GM10248 (cell line): ENCODE results near the gene WDFY4.

Source experiments
- CTCF ChIA-PET: fragments of 300-600 bp; sonication (Branson Sonifier 250); formaldehyde crosslinking; extraction: SDS; loops from one replicate; lab custom pipeline; 2021; ENCODE audit warnings: antibody characterized with exemption; lab: Yijun Ruan, JAX
- POLR2A ChIA-PET: fragments of 350-650 bp; sonication (Branson Sonifier 250); formaldehyde crosslinking; extraction: SDS; loops from one replicate; lab custom pipeline; 2020; ENCODE audit warnings: antibody characterized with exemption; lab: Yijun Ruan, JAX
- DNase-seq: peaks from one replicate; pipeline ENCODE4 v3.0.0; 2012; ENCODE audit errors: extremely low spot score
- TF ChIP-seq, protein P1 (sequence below): IDR thresholded peaks from 2 replicates; pipeline ENCODE4 v1.5.1; 2012; ENCODE audit warnings: mild to moderate bottlenecking, low read depth; ENCODE audit errors: extremely low read depth, missing control alignments, control extremely low read depth

The WDFY4 gene

DNA sequence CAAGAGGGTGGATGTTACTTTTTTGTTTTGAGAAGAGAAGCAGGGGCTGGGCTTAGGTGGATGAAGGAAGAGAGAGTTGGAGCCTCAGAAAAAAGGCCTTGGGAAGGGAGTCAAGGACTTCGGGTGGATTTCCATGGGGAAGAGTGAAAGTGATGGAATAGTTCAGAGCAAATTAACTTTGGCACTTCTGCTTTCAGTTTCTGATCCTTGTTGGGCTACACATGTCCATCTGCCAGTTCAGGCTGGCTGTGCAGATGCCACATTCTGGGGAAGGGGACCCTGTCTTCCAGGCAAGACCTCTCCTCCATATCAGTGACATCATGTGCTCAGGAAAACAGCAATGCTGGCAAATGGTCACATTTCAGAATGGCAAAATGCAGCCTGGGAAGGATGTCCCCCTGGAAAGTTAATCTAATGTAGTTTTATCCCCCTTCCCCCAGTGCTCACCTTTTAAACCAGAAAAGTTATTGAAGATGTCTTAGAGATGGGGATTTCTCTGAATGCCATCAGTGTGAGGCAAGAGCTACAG lies 86.0 kb downstream of the WDFY4 start:
- TF ChIP-seq, protein P1, sequence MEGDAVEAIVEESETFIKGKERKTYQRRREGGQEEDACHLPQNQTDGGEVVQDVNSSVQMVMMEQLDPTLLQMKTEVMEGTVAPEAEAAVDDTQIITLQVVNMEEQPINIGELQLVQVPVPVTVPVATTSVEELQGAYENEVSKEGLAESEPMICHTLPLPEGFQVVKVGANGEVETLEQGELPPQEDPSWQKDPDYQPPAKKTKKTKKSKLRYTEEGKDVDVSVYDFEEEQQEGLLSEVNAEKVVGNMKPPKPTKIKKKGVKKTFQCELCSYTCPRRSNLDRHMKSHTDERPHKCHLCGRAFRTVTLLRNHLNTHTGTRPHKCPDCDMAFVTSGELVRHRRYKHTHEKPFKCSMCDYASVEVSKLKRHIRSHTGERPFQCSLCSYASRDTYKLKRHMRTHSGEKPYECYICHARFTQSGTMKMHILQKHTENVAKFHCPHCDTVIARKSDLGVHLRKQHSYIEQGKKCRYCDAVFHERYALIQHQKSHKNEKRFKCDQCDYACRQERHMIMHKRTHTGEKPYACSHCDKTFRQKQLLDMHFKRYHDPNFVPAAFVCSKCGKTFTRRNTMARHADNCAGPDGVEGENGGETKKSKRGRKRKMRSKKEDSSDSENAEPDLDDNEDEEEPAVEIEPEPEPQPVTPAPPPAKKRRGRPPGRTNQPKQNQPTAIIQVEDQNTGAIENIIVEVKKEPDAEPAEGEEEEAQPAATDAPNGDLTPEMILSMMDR = no peak
- ChIA-PET CTCF (interaction anchor here (0.9 to 2.6 kb wide), 2 partner anchors 27 to 113 kb away, joined by 5 to 7 read pairs; no protein-coding TSS in a partner anchor), POLR2A (no interaction called here)
- DNase-seq = no peak

DNA sequence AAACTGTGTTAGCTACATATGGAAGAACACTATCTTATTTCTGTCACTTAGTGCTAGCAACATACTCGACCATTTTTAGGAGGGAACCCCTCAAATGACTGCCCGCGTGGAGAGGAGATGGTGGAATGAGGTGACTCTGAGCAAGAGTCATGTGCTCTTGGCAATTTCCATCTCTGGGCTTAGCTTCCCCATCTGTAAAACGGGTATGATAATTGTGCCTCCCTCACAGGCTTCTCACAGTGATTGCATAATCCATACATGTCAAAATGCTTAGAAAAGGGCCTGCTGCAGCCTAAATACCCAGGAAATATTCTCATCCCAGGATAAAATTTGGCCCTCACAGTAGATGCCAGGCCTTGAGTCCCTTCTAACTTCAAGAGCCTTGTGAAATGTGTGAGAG lies 86.6 kb downstream of the WDFY4 start:
- POLR2A ChIA-PET = no interaction called here
- TF ChIP-seq, protein P1 = no peak
- DNase-seq = no peak
- CTCF ChIA-PET = interaction anchor here (0.9 to 2.6 kb wide), 2 partner anchors 28 to 113 kb away, joined by 5 to 7 read pairs; no protein-coding TSS in a partner anchor

DNA sequence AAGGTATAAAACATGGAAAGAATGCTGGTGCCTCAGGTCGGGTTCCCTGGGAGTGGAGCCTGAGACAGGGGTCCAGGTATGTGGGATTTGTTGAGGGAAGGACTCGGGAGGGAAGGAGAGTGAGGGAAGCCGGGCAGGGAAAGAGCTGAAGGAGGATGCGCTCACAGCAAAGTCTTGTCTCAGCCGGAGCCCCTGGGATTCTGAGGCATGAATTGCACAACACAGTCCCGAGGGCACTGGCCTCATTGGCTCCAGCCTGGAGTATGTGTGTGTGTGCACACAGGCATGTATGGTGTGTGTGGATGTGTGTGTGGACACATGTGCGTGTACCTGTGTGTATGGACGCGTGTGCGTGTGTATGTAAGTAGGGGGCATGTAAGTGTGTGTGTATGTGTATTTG lies 87.4 kb downstream of the WDFY4 start:
- TF ChIP-seq, protein P1 = no peak
- POLR2A ChIA-PET = interaction anchor here (0.6 kb wide), 1 partner anchor 64 kb away, joined by 7 read pairs; no protein-coding TSS in a partner anchor
- CTCF ChIA-PET = interaction anchor here (2.6 kb wide), 1 partner anchor 114 kb away, joined by 7 read pairs; no protein-coding TSS in a partner anchor
- DNase-seq = no peak

DNA sequence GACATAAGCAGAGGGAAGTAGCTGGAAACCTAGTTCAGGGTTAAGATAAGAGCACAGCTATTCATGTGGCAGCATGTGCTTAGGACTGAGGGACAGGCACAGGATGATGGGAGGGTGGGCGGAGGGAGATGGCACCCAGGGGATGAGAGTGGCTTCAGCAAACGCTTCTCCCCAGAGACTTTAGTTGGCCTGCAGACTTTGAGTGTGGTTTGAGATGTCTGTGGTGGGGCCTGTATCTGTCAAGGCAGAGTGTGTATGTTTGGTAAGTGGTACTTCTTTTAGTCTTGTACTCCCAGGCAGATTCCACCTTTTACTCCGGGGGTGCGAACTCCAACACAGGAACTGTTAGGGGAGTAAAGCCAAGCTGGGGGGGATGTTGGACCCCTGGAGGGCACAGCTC lies 88.9 kb downstream of the WDFY4 start:
- CTCF ChIA-PET = interaction anchor here (1.3 kb wide), 2 partner anchors 9 to 118 kb away, joined by 3 to 5 read pairs; no protein-coding TSS in a partner anchor
- TF ChIP-seq, protein P1 = no peak
- no peak for DNase-seq
- POLR2A ChIA-PET = no interaction called here

GRCh38 chr10:48774416-48775205 lies 89.9 kb downstream of the WDFY4 start:
- ChIA-PET POLR2A (interaction anchor here (0.6 kb wide), 1 partner anchor 30 kb away, joined by 6 read pairs; no protein-coding TSS in a partner anchor), CTCF (interaction anchor here (0.7 to 1.3 kb wide), 5 partner anchors 10 to 119 kb away, joined by 3 to 5 read pairs (median 3); no protein-coding TSS in a partner anchor)
- no peak for DNase-seq
- TF ChIP-seq, protein P1 = no peak

DNA sequence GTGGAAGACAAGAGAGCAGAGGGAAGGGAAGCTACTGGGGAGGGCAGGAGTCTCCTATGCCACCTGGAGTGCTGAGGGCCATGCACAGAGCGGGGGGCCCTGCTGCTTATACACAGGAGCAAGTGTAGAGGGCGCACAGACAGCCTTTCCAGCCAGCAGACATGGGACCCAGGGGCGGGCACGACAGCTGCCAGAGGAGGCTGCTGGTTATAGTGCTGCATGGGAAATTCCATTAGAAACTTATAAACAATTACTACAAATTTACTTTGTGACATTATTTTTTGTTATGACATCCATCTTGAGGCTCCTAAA lies 90.5 kb downstream of the WDFY4 start:
- no peak for DNase-seq
- ChIA-PET POLR2A (no interaction called here), CTCF (interaction anchor here (0.7 to 1.2 kb wide), 4 partner anchors 11 to 19 kb away, joined by 3 to 5 read pairs (median 3); no protein-coding TSS in a partner anchor)
- TF ChIP-seq, protein P1 = no peak
